GM12878 (cell line): ENCODE results near the gene PLCG2. TPM values are rescaled to one million over a fixed set of nuclear protein-coding genes. Genes with fewer than 3 reads are reported as not detected.

Experiments
- MTA3 ChIP-seq: IDR thresholded peaks from 2 replicates; pipeline ENCODE4 v1.6.1; 2012; ENCODE audit warnings: low read length, inconsistent platforms, borderline replicate concordance
- RFX5 ChIP-seq: IDR thresholded peaks from 2 replicates; pipeline ENCODE4 v1.6.1; 2011; ENCODE audit warnings: low read depth, low read length, improper control_type of control experiment
- polyA plus RNA-seq, 11 experiments: library from polyadenylated mRNA; depleted of rRNA in 4 of 11; unstranded in 6 of 11; stranded (reverse) in 5 of 11; fragments of >200 nt; fragmentation: Nextera tagmentation in 4 of 11; fragmentation: Illumina TruSeq in 1 of 11; extraction: Ambion mirVana in 4 of 11; extraction: Trizol in 1 of 11; gene quantifications; 1 replicate in 1 of 11; 2 replicates in 10 of 11; pipeline versions ENCODE4 v1.2.1 to v1.2.3, GENCODE V29; 2011 to 2016; ENCODE audit warnings: inconsistent platforms in 2 of 11, missing spikeins in 2 of 11, low read depth in 1 of 11
- total RNA-seq, 4 experiments: library from RNA; depleted of rRNA in 3 of 4; stranded (reverse); fragments of >200 nt in 3 of 4; fragmentation: Illumina TruSeq in 1 of 4; extraction: Trizol in 1 of 4; gene quantifications; 2 replicates each; pipeline versions ENCODE4 v1.2.1 to v1.2.3, GENCODE V29; 2013 to 2021
- TF ChIP-seq, protein P1 (sequence below): fragments of 450-650 bp; formaldehyde crosslinking; IDR thresholded peaks from 2 replicates; pipeline ENCODE4 v1.5.0; 2022; ENCODE audit warnings: mild to moderate bottlenecking, missing genetic modification characterization
- TF ChIP-seq, protein P2 (sequence below), 3 experiments: IDR thresholded peaks in 2 of 3; conservative IDR thresholded peaks in 1 of 3; 2 replicates each; pipeline ENCODE4 v1.5.1; 2011; ENCODE audit warnings: low read depth in 3 of 3, low read length in 3 of 3, mild to moderate bottlenecking in 3 of 3, control low read depth in 2 of 3, moderate library complexity in 2 of 3, inconsistent platforms in 1 of 3, mixed read lengths in 1 of 3; ENCODE audit not compliant: control insufficient read depth in 2 of 3, insufficient read depth in 1 of 3; ENCODE audit errors: extremely low read depth in 1 of 3

PLCG2 gene
- total and polyA plus RNA-seq, 10 of the 15 experiments (the other 5 are each of a cell fraction or from before 2014, with no cell fraction given) = 47.6 to 256 (median 149) TPM

DNA sequence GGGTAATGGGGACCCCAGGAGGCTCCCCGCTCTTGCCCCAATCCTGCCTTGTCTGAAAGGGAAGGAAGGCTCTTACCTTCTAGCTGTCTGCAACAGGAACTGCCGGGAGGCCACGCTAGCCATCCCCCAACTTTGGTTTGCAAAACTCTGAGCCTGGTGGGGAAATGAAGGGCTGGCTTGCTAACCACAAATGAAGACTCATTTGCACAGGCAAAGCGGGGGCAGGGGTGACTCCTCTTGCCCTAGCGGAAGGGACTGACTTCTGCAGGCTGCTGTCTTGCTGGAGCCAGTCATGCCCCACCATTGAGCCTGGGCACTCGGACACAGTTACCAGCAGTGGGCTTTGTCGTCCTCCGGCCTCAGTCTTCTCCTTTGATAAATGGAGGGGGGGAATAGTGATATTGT is 52.6 kb downstream of the PLCG2 start (continued):
- TF ChIP-seq, protein P1, sequence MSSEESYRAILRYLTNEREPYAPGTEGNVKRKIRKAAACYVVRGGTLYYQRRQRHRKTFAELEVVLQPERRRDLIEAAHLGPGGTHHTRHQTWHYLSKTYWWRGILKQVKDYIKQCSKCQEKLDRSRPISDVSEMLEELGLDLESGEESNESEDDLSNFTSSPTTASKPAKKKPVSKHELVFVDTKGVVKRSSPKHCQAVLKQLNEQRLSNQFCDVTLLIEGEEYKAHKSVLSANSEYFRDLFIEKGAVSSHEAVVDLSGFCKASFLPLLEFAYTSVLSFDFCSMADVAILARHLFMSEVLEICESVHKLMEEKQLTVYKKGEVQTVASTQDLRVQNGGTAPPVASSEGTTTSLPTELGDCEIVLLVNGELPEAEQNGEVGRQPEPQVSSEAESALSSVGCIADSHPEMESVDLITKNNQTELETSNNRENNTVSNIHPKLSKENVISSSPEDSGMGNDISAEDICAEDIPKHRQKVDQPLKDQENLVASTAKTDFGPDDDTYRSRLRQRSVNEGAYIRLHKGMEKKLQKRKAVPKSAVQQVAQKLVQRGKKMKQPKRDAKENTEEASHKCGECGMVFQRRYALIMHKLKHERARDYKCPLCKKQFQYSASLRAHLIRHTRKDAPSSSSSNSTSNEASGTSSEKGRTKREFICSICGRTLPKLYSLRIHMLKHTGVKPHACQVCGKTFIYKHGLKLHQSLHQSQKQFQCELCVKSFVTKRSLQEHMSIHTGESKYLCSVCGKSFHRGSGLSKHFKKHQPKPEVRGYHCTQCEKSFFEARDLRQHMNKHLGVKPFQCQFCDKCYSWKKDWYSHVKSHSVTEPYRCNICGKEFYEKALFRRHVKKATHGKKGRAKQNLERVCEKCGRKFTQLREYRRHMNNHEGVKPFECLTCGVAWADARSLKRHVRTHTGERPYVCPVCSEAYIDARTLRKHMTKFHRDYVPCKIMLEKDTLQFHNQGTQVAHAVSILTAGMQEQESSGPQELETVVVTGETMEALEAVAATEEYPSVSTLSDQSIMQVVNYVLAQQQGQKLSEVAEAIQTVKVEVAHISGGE (CRISPR knock-in tag) = no peak
- TF ChIP-seq, protein P2, sequence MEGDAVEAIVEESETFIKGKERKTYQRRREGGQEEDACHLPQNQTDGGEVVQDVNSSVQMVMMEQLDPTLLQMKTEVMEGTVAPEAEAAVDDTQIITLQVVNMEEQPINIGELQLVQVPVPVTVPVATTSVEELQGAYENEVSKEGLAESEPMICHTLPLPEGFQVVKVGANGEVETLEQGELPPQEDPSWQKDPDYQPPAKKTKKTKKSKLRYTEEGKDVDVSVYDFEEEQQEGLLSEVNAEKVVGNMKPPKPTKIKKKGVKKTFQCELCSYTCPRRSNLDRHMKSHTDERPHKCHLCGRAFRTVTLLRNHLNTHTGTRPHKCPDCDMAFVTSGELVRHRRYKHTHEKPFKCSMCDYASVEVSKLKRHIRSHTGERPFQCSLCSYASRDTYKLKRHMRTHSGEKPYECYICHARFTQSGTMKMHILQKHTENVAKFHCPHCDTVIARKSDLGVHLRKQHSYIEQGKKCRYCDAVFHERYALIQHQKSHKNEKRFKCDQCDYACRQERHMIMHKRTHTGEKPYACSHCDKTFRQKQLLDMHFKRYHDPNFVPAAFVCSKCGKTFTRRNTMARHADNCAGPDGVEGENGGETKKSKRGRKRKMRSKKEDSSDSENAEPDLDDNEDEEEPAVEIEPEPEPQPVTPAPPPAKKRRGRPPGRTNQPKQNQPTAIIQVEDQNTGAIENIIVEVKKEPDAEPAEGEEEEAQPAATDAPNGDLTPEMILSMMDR (IDR thresholded peaks at IDR 0.05 in 2 of 3, conservative IDR thresholded peaks at IDR 0.05 in 1 of 3; ENCODE audit: control insufficient read depth in 2 of 3, extremely low read depth in 1 of 3, insufficient read depth in 1 of 3, low read depth in 3 of 3, low read length in 3 of 3) = peak; percentile 20 to 60 (median 55); a peak in 5 of 6 replicates
- TF ChIP-seq RFX5 (no peak), MTA3 (peak; percentile 82; the same call in 1 of the 2 replicates)
